CD4-positive, alpha-beta T cell treated with Interleukin-17A for 1 hour (primary cell): ENCODE measurements around the gene PLS1.
"Not testable (repeated sequence)": the region's sequence is repeated elsewhere in the genome, so short reads cannot be mapped to it uniquely, and the experiment has no call there.

Experiments
- DNase-seq: peaks from one replicate; pipeline ENCODE4 v3.0.0-alpha.2; 2020

PLS1 gene

GRCh38 chr3:142597906-142598305, 1.7 kb downstream of the PLS1 start:
- DNase-seq = no peak

GRCh38 chr3:142601713-142602112, 5.5 kb downstream of the PLS1 start:
- DNase-seq = no peak

- DNase-seq = no peak
Observed at GRCh38 chr3:142602619-142603385, 6.6 kb downstream of the PLS1 start.

DNA sequence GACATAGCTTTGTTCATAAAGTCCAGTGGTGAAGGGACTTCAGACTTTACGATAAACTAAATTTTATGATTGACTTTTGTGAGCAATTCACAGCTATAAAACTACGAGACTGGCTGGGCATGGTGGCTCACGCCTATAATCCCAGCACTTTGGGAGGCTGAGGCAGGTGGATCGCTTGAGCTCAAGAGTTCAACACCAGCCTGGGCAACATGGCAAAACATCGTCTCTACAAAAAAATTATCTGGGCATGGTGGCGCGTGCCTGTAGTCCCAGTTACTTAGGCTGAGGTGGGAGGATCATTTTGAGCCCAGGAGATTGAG, 7.2 kb downstream of the PLS1 start:
- DNase-seq = not testable (repeated sequence)

DNA sequence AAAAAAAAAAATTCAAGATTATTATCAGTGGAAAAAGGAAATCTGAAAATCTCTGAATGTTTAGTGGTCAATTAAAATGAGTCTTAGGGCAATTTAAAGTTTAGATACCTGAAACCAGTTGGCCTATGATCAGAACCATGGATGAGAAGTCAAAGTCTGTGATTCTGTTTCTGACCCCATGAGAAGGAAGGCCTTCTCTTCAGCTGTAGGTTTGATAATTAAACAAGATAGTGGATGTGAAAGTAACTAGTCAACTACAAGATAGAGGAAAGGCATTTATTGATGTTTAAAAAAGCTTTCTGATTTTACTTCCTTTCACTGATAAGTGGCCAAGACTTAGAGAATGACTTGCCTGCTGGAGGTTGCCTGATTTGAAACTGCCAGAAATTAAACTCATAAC, 8.7 kb downstream of the PLS1 start:
- no peak for DNase-seq

GRCh38 chr3:142608631-142609030, 12.4 kb downstream of the PLS1 start:
- no peak for DNase-seq

GRCh38 chr3:142609136-142609535, 12.9 kb downstream of the PLS1 start:
- no peak for DNase-seq

DNA sequence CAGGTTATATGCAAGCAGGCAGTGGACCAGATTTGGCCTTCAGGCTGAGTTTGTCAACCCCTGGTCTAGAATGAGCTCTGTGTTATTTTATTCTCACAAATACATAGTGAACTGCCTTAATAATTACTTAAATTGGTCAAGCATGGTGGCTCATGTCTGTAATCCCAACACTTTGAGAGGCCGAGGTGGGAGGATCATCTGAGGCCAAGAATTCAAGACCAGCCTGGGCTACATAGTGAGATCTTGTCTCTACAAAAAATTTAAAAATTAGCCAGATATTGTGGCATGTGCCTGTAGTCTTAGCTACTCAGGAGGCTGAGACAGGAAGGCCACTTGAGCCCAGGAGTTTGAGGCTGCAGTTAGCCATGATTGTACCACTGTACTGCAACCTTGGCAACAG, 15.0 kb downstream of the PLS1 start:
- DNase-seq = no peak

GRCh38 chr3:142613491-142613890, 17.3 kb downstream of the PLS1 start:
- DNase-seq = no peak

DNA sequence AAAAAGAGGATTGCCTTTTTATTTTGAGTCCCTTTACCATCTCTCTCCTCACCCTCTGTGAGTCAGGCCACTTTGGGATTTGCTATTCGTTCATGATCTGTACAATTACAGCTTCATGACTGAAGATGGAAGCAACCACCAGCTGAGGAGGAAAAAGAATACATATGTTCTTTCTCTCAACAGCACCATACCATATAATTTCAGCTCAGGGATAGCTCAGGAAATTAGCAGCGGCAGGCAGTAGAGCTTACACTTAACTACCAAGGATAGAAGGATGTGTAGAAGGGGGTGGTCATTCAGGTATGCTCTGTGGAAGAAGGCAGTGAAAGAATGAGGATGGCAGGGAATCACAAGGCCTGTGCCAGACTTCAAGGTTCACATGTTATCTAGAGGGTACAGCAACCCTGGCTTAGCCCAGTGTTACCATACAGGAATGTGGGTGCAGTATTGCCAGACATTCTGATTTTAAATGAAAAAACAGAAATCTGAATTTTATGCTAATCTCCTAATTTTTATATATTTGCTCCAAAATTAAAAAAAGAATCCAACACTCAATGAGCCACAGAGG, 17.9 kb downstream of the PLS1 start:
- no peak for DNase-seq

DNA sequence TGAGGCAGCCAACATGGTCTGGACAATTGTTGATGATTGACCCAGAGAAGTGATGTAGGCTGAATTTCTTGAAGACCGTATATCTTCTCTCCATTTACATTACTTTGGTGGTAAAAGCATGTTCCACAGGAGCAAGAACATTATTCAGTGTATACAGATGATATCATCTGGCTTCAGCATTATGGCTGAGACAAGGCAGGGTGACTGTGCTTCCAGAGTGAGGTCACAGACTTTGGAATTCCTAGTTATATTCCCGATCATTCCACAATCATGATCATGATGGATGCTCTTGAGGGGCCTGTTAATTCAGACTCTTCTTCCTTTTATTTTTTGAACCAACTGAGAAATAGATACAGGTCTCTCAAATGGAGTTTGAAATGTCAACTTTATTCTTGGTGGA, 19.0 kb downstream of the PLS1 start:
- no peak for DNase-seq

- DNase-seq = no peak
Observed at GRCh38 chr3:142618917-142619461, 22.8 kb downstream of the PLS1 start.

DNA sequence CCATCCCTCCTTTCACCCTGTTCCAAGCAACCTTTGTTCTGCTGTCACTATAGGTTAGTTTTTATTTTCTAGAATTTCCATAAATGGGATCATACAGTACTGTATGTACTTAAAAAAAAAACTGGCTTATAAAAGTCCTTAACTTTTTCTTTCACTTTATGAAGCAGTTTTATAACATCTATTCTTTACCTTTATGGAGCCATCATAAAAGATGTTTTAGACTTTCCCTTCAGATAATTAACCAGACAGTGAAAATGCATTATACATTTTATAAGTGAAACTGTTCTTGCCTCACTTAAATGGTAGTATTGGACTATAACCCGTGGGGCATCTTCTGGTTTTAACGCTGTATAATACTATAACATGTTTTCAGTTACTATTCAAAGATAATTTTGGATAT, 26.2 kb downstream of the PLS1 start:
- no peak for DNase-seq

GRCh38 chr3:142623194-142623593, 27.0 kb downstream of the PLS1 start:
- DNase-seq = no peak

- DNase-seq = no peak
Observed at GRCh38 chr3:142624341-142625152, 28.4 kb downstream of the PLS1 start.

DNA sequence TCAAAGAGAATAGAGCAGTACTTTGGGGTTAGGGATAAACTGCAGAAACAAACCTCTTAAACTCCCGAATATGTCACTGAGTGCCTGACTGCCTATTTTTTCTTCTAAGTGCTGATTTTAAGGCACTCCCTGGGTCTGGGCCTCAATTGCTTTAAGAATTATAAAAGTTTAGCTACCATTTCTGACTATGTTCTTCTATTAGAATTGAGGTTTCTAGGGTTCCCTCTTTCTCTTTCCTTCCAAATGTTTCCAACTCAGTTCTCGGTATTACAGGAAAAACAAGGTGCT, 28.9 kb downstream of the PLS1 start:
- DNase-seq = no peak

DNA sequence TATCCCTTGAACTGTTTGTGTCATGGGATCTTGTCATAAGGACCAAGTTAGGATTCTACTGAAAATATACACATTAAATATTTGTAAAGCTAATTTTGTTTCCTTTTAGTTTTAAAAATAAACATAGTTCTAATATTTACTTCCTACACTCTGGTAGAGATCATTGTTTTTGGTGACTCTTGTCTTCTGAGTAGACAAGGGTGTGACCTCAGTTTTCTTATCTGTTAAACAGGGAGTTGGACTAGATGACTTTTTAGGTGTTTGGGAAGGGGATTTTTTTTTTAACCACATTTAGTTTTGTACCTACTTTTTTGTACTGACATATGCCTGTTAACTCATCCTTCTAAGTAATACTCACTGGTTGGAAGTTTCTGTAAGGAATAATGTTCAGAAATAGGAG, 30.8 kb downstream of the PLS1 start:
- DNase-seq = no peak

- no peak for DNase-seq
Observed at GRCh38 chr3:142628801-142629200, 32.6 kb downstream of the PLS1 start.

DNA sequence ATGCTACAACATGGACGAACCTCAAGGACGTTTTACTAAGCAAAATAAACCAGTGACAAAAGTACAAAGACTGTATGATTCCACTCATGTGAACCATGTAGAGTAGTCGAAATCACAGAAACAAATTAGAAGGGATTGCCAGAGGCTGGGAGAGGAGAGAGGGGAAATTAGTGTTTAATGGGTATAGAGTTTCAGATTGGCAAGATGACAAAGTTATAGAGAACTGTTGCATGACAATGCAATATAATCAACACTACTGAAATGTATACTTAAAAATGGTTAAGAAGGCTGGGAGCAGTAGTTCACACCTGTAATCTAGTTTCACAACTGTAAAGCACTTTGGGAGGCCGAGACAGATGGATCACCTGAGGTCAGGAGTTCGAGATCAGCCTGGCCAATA, 36.9 kb downstream of the PLS1 start:
- no peak for DNase-seq

DNA sequence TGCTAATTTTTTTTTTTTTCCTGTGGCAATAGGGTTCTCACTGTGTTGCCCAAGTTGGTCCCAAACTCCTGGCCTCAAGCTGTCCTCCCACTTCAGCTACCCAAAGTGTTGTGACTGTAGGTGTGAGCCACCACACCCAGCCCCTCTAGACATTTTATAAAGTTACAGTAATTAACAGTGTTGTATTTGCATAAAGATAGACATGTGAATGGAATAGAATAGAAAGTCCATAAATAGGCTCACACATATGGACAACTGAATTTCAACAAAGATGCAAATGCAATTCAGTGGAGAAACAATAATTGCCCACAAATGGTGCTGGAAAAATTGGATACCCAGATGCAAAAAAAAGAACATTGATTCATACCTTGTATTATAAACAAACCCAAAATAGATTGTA, 39.9 kb downstream of the PLS1 start:
- DNase-seq = no peak

DNA sequence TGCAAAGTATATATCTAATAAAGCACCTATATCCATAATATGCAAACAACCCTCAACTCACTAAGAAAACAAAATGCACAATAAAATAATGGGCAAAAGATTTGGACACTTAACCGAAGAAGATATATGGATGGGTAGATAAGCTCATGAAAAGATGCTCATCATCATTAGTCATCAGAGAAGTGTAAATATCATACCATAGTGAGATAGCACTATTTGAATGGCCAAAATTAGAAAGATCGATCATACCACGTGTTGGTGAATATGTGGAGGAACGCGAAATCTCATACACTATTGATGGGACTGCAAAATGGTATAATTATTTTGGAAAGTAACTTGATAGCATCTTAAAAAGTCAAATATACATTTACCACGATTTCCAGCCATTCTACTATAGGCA, 40.5 kb downstream of the PLS1 start:
- no peak for DNase-seq

- no peak for DNase-seq
Observed at GRCh38 chr3:142638291-142638690, 42.1 kb downstream of the PLS1 start.

DNA sequence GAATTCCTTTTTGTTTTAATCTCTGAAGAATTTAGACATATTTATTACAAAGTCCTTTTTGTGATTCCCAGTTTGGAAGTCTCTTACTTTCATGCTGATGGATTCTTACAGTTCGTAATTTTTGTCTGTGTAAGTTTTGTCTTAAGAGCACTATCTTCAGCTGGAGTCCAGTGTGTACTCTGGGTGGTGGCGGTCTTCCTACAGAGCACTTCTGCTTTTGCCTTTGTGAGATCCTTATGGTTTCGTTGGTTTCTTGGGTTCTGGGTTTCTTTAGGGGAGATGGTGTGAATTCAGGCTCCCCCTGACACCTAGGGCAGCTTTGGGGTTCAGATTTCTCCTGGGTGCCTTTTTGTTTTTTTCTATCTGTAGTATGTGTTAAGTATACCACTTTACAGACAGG, 45.3 kb downstream of the PLS1 start:
- DNase-seq = no peak

DNA sequence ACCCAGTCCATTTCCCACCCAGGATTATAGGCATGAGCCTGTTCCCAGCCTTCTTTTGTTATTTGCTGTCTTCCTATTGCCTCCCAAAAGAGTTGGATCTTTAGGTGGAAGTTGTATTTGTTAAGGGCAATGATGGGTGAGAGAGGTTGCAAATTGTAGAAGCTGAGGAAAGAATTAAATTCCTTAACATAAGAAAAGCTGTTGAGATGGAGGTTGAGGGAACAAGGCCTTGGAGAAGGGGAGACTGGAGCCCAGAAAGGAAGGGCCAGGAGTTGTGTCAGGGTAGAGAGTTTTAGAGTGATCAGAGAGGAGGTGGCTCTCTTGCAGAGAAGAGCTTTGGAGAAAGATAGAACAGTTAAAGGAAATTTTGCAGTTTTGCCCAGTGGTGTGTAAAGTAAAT, 46.8 kb downstream of the PLS1 start:
- DNase-seq = no peak
